Measurements from ENCODE around the gene CERS1. TPM values are rescaled to one million over a fixed set of nuclear protein-coding genes. Genes with fewer than 3 reads are reported as not detected.
A peak's percentile ranks its signal among the peaks of the same experiment; 100 is the strongest.

Gene CERS1
- total RNA-seq, 1 donor, result 1.3 TPM

- H3K4me3 ChIP-seq (ENCODE audit: low read depth, low read length), result no peak overlapping the region
- DNase-seq (ENCODE audit: low read depth), result no peak
- TF ChIP-seq CTCF (IDR thresholded peaks at IDR 0.05; ENCODE audit: insufficient read depth, low read depth, low read length), result no peak
Observed at GRCh38 chr19:18860725-18861124, 35.2 kb downstream of the CERS1 start.

DNA sequence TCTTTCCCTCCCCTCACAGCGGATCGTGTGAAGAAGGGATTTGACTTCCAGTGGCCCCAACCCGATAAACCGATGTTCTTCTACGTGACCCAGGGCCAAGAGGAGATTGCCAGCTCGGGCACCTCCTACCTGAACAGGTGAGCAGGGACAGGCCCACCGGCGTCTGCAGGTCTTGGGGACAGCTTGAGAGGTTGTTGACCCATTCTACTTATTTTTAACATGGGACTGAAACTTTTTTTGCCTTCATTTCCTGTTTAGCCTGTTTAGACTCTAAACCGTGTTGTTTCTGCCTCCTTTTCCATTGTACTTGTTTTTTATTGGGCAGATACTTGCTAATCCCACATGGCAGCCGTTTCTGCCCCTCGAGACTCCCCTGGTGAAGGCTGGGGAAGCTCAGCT, 35.7 kb downstream of the CERS1 start:
- TF ChIP-seq CTCF (IDR thresholded peaks at IDR 0.05; ENCODE audit: insufficient read depth, low read depth, low read length), result no peak
- no peak for DNase-seq (ENCODE audit: low read depth)

DNA sequence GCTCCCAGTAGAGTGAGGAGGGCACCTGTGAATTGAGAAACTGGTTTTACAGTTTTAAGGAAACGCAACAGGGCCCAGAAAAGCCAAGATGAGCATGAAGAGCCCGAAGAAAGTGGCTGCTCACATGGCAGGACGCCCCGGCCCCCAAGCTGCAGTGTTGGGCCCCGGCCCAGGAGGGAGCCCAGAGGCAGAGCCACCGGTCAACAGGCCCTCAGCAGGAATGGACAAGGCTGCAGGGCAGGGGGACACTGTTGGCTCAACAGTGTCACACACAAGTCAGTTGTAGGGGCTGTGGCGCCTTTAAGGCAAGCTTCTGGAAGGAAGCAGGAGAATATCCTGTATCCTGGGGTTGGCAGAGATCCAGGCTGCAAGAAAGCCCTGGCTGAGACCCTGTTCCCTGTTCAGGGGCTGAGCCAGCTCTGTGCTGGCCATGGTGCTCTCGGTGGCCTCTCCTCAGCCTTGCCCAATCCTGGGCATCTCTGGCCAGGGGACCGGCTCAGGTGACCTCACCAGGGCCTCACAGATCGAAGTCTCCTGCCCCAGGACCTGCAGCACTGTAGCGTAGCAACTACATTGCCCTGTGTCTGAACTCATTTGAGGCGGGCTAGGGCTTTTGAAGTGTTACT, 36.2 kb downstream of the CERS1 start:
- H3K4me3 ChIP-seq (ENCODE audit: low read depth, low read length), result no peak overlapping the region
- DNase-seq (ENCODE audit: low read depth), result no peak
- no peak for TF ChIP-seq CTCF (IDR thresholded peaks at IDR 0.05; ENCODE audit: insufficient read depth, low read depth, low read length)

More for the DNA sequence above, 35.7 kb downstream of the CERS1 start:
- H3K4me3 ChIP-seq (ENCODE audit: low read depth, low read length), result no peak overlapping the region

- no peak for TF ChIP-seq CTCF (IDR thresholded peaks at IDR 0.05; ENCODE audit: insufficient read depth, low read depth, low read length)
- DNase-seq (ENCODE audit: low read depth), result no peak
- H3K4me3 ChIP-seq (ENCODE audit: low read depth, low read length), result no peak overlapping the region
Observed at GRCh38 chr19:18858906-18859646, 36.9 kb downstream of the CERS1 start.

DNA sequence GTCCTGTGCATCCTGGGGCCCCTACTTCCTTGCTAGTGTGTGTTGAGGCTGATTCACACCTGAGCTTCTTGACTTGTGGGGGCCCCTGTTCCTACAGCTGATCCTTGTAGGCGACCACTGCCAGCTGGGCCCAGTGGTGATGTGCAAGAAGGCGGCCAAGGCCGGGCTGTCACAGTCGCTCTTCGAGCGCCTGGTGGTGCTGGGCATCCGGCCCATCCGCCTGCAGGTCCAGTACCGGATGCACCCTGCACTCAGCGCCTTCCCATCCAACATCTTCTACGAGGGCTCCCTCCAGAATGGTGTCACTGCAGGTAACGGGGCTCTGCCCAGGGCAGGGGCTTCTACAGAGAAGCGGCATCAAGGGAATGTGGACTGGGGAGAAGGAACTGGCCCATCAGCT, 38.7 kb downstream of the CERS1 start:
- TF ChIP-seq CTCF (IDR thresholded peaks at IDR 0.05; ENCODE audit: insufficient read depth, low read depth, low read length), result no peak
- H3K4me3 ChIP-seq (ENCODE audit: low read depth, low read length), result no peak overlapping the region
- DNase-seq (ENCODE audit: low read depth), result no peak

DNA sequence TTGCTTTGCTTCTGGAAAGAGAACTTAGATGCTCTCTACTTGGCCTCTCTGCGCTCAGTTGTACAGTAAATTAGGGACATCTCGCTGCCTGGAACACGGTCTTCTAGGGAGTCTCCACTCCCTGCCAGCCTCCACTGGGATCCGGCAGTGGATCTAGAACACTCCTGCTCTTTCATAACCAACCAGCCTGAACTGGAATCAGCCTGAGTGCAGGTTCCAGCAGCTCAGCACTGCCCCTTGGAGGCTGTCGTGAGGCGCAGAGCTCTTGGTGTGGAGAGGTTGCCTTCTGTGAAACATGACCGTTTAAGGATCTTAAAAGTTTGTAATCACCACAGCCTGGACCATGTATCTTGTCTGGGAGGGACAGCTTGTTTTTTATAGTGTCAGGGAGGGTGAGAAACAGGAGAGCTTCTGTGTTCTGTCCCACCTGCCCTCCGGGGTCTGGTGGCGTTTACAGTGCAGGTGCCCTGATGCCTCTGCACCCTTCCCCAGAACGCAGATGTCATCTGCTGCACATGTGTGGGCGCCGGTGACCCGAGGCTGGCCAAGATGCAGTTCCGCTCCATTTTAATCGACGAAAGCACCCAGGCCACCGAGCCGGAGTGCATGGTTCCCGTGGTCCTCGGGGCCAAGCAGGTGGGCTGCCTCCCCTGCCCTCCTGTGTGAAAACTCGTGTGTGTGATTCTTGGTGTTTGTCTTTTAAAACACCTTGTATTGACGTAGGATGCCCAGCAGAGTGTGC, 39.4 kb downstream of the CERS1 start:
- H3K4me3 ChIP-seq (ENCODE audit: low read depth, low read length), result no peak overlapping the region
- peak; percentile 47 for TF ChIP-seq CTCF (IDR thresholded peaks at IDR 0.05; ENCODE audit: insufficient read depth, low read depth, low read length)
- DNase-seq (ENCODE audit: low read depth), result peak; percentile 46
